GM23338 (cell line): ENCODE measurements around the gene OGT. TPM values are rescaled to one million over a fixed set of nuclear protein-coding genes. Genes with fewer than 3 reads are reported as not detected.

ENCODE experiments used
- ATAC-seq: fragments of 200-7000 bp; cut with Tn5 transposase; 3 replicates; pipeline ENCODE4 v1.9.1; 2020
- DNase-seq: peaks from one replicate; pipeline ENCODE4 v3.0.0-alpha.2; 2015; ENCODE audit warnings: low spot score
- H2AFZ ChIP-seq: fragments of 200-600 bp; sonication (generic); 2 replicates; pipeline ENCODE4 v1.8.0; 2016; ENCODE audit warnings: antibody characterized with exemption, mild to moderate bottlenecking, moderate library complexity
- H3F3A ChIP-seq: fragments of 200-600 bp; sonication (generic); replicated peaks from 2 replicates; pipeline ENCODE4 v1.8.0; 2017; ENCODE audit warnings: antibody characterized with exemption, mixed run types, low read depth
- H3K27ac ChIP-seq: fragments of 200-600 bp; sonication (generic); 2 replicates; pipeline ENCODE4 v1.6.1; 2016; ENCODE audit warnings: low read depth
- H3K27me3 ChIP-seq: fragments of 200-600 bp; sonication (generic); 2 replicates; pipeline ENCODE4 v1.8.0; 2016; ENCODE audit warnings: mild to moderate bottlenecking, mixed run types, moderate library complexity; ENCODE audit not compliant: insufficient read depth
- H3K36me3 ChIP-seq: fragments of 200-600 bp; sonication (generic); 2 replicates; pipeline ENCODE4 v1.8.0; 2016; ENCODE audit warnings: mild to moderate bottlenecking; ENCODE audit not compliant: insufficient read depth
- H3K4me1 ChIP-seq: fragments of 200-600 bp; sonication (generic); 2 replicates; pipeline ENCODE4 v1.8.0; 2016; ENCODE audit warnings: mild to moderate bottlenecking, moderate library complexity; ENCODE audit not compliant: insufficient read depth
- H3K4me2 ChIP-seq: fragments of 200-600 bp; sonication (generic); 2 replicates; pipeline ENCODE4 v1.7.1; 2017; ENCODE audit warnings: mixed run types
- H3K4me3 ChIP-seq: fragments of 200-600 bp; sonication (generic); 2 replicates; pipeline ENCODE4 v1.6.1; 2016; ENCODE audit warnings: mixed run types
- H3K79me2 ChIP-seq: fragments of 200-600 bp; sonication (generic); replicated peaks from 2 replicates; pipeline ENCODE4 v1.8.0; 2017; ENCODE audit warnings: mild to moderate bottlenecking; ENCODE audit not compliant: insufficient read depth
- H3K9me2 ChIP-seq: fragments of 200-600 bp; sonication (generic); 2 replicates; pipeline ENCODE4 v1.8.0; 2017; ENCODE audit not compliant: insufficient read depth
- H4K20me1 ChIP-seq: fragments of 200-600 bp; sonication (generic); replicated peaks from 2 replicates; pipeline ENCODE4 v1.8.0; 2017; ENCODE audit warnings: mild to moderate bottlenecking; ENCODE audit not compliant: insufficient read depth
- H3K27ac Mint-ChIP-seq: 2 replicates; pipeline ENCODE4 v1.8.0; 2020; ENCODE audit warnings: inconsistent platforms, mild to moderate bottlenecking, moderate library complexity, mixed read lengths
- H3K27me3 Mint-ChIP-seq: 3 replicates; pipeline ENCODE4 v1.8.0; 2022; ENCODE audit warnings: low read depth, mild to moderate bottlenecking, moderate library complexity, mixed read lengths, inconsistent platforms; ENCODE audit not compliant: insufficient read depth, poor library complexity
- H3K36me3 Mint-ChIP-seq: 3 replicates; pipeline ENCODE4 v1.8.0; 2021; ENCODE audit warnings: low read depth, mild to moderate bottlenecking, inconsistent platforms, moderate library complexity, mixed read lengths
- H3K4me1 Mint-ChIP-seq: 3 replicates; pipeline ENCODE4 v1.8.0; 2020; ENCODE audit warnings: mild to moderate bottlenecking, inconsistent platforms, mixed read lengths
- H3K4me3 Mint-ChIP-seq: 3 replicates; pipeline ENCODE4 v1.8.0; 2021; ENCODE audit warnings: moderate library complexity, mild to moderate bottlenecking, inconsistent platforms, mixed read lengths
- H3K9me3 Mint-ChIP-seq: 3 replicates; pipeline ENCODE4 v1.8.0; 2020; ENCODE audit warnings: moderate library complexity, mild to moderate bottlenecking, inconsistent platforms, mixed read lengths
- CREB1 ChIP-seq: fragments of 250-450 bp; sonication (Bioruptor Pico); IDR thresholded peaks from 2 replicates; pipeline ENCODE4 v1.5.0; 2020; ENCODE audit warnings: low read depth, mild to moderate bottlenecking, moderate library complexity
- CTCF ChIP-seq, 2 experiments: fragments of 200-600 bp in 1 of 2; sonication (generic) in 1 of 2; conservative IDR thresholded peaks; 2 replicates each; pipeline versions ENCODE4 v1.5.1 to v1.6.1; 2016 to 2017; ENCODE audit warnings: antibody characterized with exemption in 2 of 2, low read depth in 2 of 2, mild to moderate bottlenecking in 2 of 2, moderate library complexity in 1 of 2
- ETS1 ChIP-seq: IDR thresholded peaks from 2 replicates; pipeline ENCODE4 v1.6.1; 2016; ENCODE audit warnings: antibody characterized with exemption
- EZH2 ChIP-seq: fragments of 200-600 bp; sonication (generic); IDR thresholded peaks from one replicate; pipeline ENCODE4 v1.8.0; 2017; ENCODE audit warnings: antibody characterized with exemption, mild to moderate bottlenecking, low read depth; ENCODE audit not compliant: unreplicated experiment
- EZH2phosphoT487 ChIP-seq: fragments of 200-600 bp; sonication (generic); IDR thresholded peaks from one replicate; pipeline ENCODE4 v1.8.1; 2018; ENCODE audit warnings: antibody characterized with exemption; ENCODE audit not compliant: unreplicated experiment
- JUNB ChIP-seq: IDR thresholded peaks from one replicate; pipeline ENCODE4 v1.6.1; 2016; ENCODE audit warnings: antibody characterized with exemption; ENCODE audit not compliant: unreplicated experiment
- NANOG ChIP-seq: IDR thresholded peaks from 2 replicates; pipeline ENCODE4 v1.6.1; 2016; ENCODE audit warnings: antibody characterized with exemption, borderline replicate concordance
- POLR2AphosphoS5 ChIP-seq: IDR thresholded peaks from 2 replicates; pipeline ENCODE4 v1.6.1; 2016; ENCODE audit warnings: antibody characterized with exemption, low read depth
- REST ChIP-seq: IDR thresholded peaks from one replicate; pipeline ENCODE4 v1.6.1; 2018; ENCODE audit warnings: antibody characterized with exemption; ENCODE audit not compliant: unreplicated experiment
- STAT1 ChIP-seq: IDR thresholded peaks from one replicate; pipeline ENCODE4 v1.6.1; 2016; ENCODE audit warnings: antibody characterized with exemption; ENCODE audit not compliant: unreplicated experiment
- ZNF114 ChIP-seq: fragments of 250-450 bp; sonication (Bioruptor Pico); IDR thresholded peaks from 2 replicates; pipeline ENCODE4 v1.5.0; 2020; ENCODE audit warnings: mild to moderate bottlenecking, moderate library complexity
- ZNF331 ChIP-seq: fragments of 250-450 bp; sonication (Bioruptor Pico); IDR thresholded peaks from 2 replicates; pipeline ENCODE4 v1.5.0; 2020; ENCODE audit warnings: low read depth, mild to moderate bottlenecking, moderate library complexity
- polyA plus RNA-seq: library from polyadenylated mRNA; unstranded; fragments of >200 nt; fragmentation: Nextera tagmentation; extraction: Ambion mirVana; gene quantifications from 2 replicates; pipeline ENCODE4 v1.2.1, GENCODE V29; 2016
- total RNA-seq: library from RNA; depleted of rRNA; stranded (reverse); fragments of >200 nt; shearing (Covaris generic); gene quantifications from 2 replicates; pipeline ENCODE4 v1.2.3, GENCODE V29; 2014
- TF ChIP-seq, protein P1 (sequence below): fragments of 250-450 bp; sonication (Bioruptor Pico); IDR thresholded peaks from 2 replicates; pipeline ENCODE4 v1.5.0; 2020; ENCODE audit warnings: mild to moderate bottlenecking, moderate library complexity

OGT gene
- total and polyA plus RNA-seq, 2 experiments from 2014 or later, result 43.3 to 163 TPM

DNA sequence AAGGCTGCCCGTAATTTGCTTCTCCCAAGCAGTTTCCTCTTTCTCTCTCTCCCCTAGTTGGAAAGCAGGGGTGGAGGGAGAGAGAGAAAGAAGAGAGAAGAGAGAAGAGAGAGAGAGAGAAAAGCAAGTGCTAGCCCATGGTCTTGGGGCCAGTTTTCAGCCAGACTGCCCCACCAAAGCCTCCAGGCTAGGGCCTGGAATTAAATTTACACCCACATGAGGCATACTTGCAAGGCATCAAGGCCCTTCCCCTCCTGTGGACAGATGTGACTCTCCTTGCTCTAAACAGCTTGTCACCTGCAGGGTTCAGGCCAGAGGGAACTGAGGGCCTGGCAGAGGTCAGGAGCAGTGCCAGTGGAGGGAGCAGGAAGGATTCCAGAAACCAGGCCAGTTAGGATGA, 87.1 kb downstream of the OGT start (continued):
- TF ChIP-seq REST (no peak), NANOG (no peak)

GRCh38 chrX:71621603-71622002, 88.7 kb downstream of the OGT start:
- no peak overlapping the region for H3K27ac ChIP-seq
- H3K27me3 ChIP-seq, result no peaks in the 10 kb centered on the region
- H3K4me3 ChIP-seq, result no peak overlapping the region
- no peaks in the 10 kb centered on the region; the same call in 2 of the 3 replicates for H3K9me3 Mint-ChIP-seq
- DNase-seq (no peak), ATAC-seq (no peak)
- H3K4me1 Mint-ChIP-seq, result peaks cover 3% of the 10 kb centered on the region; the same call in 1 of the 3 replicates
- H3K4me2 ChIP-seq, result no peak overlapping the region
- H3K27ac Mint-ChIP-seq, result no peak overlapping the region
- H3K4me1 ChIP-seq, result no peaks in the 10 kb centered on the region
- H3K27me3 Mint-ChIP-seq, result no peaks in the 10 kb centered on the region
- H4K20me1 ChIP-seq, result no peaks in the 10 kb centered on the region
- H3K9me2 ChIP-seq, result no peaks in the 10 kb centered on the region
- H3K4me3 Mint-ChIP-seq, result no peak overlapping the region
- no peaks in the 10 kb centered on the region for H3F3A ChIP-seq
- H3K36me3 Mint-ChIP-seq, result no peaks in the 10 kb centered on the region; the same call in 1 of the 3 replicates
- no peaks in the 10 kb centered on the region for H3K36me3 ChIP-seq
- H3K79me2 ChIP-seq, result no peaks in the 10 kb centered on the region
- no peak overlapping the region for H2AFZ ChIP-seq
- TF ChIP-seq ETS1 (no peak), STAT1 (no peak), CTCF (conservative IDR thresholded peaks at IDR 0.05; ENCODE audit: low read depth in 2 of 2) (no peak), CREB1 (CRISPR knock-in tag) (no peak), NANOG (no peak), EZH2 (no peak), ZNF114 (no peak), EZH2phosphoT487 (no peak), POLR2AphosphoS5 (no peak), ZNF331 (CRISPR knock-in tag) (no peak), JUNB (no peak)
- TF ChIP-seq, protein P1, sequence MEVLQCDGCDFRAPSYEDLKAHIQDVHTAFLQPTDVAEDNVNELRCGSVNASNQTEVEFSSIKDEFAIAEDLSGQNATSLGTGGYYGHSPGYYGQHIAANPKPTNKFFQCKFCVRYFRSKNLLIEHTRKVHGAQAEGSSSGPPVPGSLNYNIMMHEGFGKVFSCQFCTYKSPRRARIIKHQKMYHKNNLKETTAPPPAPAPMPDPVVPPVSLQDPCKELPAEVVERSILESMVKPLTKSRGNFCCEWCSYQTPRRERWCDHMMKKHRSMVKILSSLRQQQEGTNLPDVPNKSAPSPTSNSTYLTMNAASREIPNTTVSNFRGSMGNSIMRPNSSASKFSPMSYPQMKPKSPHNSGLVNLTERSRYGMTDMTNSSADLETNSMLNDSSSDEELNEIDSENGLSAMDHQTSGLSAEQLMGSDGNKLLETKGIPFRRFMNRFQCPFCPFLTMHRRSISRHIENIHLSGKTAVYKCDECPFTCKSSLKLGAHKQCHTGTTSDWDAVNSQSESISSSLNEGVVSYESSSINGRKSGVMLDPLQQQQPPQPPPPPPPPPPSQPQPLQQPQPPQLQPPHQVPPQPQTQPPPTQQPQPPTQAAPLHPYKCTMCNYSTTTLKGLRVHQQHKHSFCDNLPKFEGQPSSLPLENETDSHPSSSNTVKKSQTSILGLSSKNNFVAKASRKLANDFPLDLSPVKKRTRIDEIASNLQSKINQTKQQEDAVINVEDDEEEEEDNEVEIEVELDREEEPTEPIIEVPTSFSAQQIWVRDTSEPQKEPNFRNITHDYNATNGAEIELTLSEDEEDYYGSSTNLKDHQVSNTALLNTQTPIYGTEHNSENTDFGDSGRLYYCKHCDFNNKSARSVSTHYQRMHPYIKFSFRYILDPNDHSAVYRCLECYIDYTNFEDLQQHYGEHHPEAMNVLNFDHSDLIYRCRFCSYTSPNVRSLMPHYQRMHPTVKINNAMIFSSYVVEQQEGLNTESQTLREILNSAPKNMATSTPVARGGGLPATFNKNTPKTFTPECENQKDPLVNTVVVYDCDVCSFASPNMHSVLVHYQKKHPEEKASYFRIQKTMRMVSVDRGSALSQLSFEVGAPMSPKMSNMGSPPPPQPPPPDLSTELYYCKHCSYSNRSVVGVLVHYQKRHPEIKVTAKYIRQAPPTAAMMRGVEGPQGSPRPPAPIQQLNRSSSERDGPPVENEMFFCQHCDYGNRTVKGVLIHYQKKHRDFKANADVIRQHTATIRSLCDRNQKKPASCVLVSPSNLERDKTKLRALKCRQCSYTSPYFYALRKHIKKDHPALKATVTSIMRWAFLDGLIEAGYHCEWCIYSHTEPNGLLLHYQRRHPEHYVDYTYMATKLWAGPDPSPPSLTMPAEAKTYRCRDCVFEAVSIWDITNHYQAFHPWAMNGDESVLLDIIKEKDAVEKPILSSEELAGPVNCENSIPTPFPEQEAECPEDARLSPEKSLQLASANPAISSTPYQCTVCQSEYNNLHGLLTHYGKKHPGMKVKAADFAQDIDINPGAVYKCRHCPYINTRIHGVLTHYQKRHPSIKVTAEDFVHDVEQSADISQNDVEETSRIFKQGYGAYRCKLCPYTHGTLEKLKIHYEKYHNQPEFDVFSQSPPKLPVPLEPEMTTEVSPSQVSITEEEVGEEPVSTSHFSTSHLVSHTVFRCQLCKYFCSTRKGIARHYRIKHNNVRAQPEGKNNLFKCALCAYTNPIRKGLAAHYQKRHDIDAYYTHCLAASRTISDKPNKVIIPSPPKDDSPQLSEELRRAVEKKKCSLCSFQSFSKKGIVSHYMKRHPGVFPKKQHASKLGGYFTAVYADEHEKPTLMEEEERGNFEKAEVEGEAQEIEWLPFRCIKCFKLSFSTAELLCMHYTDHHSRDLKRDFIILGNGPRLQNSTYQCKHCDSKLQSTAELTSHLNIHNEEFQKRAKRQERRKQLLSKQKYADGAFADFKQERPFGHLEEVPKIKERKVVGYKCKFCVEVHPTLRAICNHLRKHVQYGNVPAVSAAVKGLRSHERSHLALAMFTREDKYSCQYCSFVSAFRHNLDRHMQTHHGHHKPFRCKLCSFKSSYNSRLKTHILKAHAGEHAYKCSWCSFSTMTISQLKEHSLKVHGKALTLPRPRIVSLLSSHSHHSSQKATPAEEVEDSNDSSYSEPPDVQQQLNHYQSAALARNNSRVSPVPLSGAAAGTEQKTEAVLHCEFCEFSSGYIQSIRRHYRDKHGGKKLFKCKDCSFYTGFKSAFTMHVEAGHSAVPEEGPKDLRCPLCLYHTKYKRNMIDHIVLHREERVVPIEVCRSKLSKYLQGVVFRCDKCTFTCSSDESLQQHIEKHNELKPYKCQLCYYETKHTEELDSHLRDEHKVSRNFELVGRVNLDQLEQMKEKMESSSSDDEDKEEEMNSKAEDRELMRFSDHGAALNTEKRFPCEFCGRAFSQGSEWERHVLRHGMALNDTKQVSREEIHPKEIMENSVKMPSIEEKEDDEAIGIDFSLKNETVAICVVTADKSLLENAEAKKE (CRISPR knock-in tag), result no peak
